HPDE6-E6E7 (cell line): ENCODE results near the gene PAMR1.
A peak's percentile ranks its signal among the peaks of the same experiment; 100 is the strongest.

Source experiments
- DNase-seq: peaks from one replicate; pipeline ENCODE4 v3.0.0; 2011; ENCODE audit warnings: missing footprints; ENCODE audit errors: extremely low spot score

Gene PAMR1

DNA sequence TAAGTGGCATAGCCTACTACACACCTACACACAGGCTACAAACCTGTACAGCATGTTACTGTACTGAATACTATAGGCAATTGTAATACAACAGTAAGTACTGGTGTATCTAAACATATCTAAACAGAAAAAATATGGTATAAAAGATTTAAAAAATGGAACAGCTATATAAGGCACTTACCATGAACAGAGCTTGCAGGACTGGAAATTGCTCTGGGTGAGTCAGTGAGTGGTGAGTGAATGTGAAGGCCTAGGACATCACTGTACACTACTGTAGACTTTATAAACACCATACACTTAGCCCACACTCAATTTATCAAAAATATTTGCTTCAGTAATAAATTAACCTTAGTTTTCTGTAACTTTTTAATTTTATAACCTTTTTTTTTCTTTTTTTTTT is 24.7 kb downstream of the PAMR1 start:
- no peak for DNase-seq

GRCh38 chr11:35496416-35496815 is 29.0 kb downstream of the PAMR1 start:
- DNase-seq: no peak

DNA sequence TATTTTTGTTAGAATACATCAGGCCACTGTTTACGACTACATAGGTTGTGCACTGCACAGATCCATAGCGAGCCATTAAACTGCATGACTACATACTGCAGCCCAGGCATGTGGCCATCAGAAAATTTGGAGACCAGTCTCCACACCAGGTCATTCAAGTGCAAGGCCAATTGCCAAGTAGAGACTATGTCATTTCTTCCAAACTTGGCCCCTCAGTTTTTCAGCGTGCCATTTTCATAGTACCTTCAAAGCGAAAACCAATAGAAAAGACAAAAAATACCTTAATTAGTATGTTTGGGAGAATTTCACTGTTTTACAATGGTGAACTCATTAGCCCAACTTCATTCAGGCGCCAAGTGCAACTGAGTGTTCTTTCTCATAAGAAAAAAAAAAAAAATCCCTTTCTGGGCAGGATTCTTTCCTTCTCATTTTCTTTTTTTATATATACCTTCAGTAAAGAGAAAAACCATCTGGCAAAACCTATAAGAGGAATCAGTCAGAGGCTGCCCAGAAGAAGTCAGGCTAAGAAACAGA is 30.4 kb downstream of the PAMR1 start:
- no peak for DNase-seq

- no peak for DNase-seq
These were observed 34.1 kb downstream of the PAMR1 start for GRCh38 chr11:35491231-35491871.

- no peak for DNase-seq
These were observed 37.3 kb downstream of the PAMR1 start for GRCh38 chr11:35488117-35488516.

DNA sequence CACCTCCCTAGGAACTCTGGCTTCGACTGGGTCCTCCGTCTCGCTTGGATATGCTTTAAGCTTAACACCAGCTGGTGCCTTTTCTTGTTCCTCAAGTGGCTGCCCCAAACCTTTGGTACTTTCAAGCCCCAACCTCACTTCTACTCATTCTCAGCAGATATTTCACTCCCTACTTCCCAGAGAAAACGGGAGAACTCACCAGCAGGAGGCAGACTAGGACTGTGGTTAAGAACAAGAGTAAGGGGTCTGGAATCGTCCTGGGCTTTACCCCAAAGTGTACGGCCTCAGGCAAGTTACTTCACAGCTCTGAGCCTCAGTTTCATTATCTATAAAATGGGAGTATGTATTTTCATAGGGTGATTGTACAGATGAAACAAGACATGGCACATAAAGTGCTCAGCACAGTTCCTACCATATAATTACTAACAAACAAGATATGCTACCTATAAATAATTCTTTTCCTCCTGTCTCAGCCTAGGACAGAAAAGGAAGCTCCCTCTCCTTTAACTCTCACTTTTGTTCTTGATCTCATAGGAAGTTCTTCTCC is 37.8 kb downstream of the PAMR1 start:
- no peak for DNase-seq

DNA sequence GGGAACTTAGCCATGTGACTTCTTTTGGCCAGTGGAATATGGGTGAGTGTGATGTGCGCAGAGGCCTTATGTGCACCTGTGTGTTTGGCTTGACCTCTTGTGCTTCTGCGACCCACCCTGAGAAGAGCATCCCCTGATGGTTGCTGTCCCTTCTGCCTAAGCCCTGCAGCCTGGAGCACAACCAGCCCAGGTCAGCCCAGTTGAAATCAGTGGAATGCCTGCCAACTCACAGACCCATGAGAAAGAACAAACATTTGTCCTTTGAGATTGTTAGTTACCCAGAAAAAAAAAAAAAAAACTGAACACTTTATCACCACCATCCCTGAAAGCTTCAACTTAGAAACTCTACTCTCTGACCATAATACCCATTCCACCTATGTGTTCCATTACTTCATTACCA is 38.5 kb downstream of the PAMR1 start:
- DNase-seq: no peak

DNA sequence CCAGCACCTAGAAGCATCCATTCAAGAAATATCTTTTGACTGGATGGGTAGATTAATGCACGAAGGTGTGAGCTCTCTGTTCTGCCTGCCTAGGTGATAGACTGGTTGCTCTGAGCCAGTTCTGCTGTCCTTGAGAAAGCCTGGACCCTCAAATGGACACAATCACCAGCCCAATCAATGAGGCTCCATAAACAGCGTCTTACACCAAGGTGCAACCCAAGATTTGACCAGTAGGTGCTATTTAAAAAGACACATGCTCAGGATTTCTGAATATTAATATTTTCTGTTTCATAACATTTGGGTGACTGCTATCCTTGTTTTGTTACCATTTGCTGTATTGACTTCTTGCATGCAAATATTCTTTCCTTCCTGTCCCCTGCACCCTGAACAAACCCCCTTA is 39.0 kb downstream of the PAMR1 start:
- DNase-seq: no peak

- peak; percentile 58 for DNase-seq
These were observed 39.6 kb downstream of the PAMR1 start for GRCh38 chr11:35485656-35486322.

DNA sequence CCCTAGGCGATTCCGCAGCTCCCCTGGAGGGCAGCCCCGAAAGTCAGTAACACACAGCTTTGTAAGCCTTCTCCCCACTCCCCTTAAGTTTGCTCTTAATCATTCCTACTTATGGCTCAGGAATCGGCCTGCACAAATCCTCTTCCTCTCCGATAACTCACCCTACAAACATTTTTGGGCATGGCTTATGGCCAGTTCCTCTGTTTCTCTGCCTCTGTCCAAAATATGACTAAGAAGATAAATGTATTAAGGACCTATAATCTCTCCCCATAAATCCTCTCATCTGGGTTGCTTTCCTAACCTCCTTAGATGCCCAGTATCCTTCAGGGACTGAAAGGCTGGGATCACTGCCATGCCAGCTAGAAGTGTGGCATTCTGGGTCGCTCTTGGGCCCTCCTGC is 41.0 kb downstream of the PAMR1 start:
- no peak for DNase-seq

DNA sequence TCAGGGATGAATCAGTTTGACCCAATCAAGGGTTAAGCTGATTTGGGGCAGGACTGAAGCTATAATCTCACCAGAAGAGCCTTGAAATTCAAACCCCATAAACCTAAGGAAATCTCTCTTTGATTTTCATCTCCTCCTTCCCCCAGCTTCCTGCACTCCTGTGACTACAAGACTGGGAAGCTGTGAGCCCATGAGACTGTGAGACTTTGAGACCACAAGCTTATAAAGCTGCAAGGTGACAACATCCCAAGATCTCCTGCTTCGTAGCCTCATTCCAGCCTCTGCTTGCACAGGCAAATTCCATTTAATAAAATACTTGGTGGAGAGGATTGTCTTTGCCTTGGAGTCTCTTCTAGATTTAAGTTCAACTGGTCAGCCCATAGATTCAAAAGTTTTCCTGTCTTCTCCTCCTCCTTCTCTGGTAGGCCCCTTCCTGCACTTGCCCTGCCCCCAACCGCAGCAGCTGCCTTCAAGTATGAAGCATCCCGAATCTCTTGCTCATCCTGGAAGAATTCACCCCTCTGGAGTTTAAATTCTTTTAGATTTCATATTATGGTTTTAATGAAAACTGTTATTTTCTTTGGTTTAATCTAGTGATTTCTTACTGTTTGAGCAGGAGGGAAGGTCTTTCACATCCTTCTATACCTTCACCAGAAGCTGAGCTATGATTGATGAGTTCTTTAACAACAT is 42.1 kb downstream of the PAMR1 start:
- DNase-seq: no peak

DNA sequence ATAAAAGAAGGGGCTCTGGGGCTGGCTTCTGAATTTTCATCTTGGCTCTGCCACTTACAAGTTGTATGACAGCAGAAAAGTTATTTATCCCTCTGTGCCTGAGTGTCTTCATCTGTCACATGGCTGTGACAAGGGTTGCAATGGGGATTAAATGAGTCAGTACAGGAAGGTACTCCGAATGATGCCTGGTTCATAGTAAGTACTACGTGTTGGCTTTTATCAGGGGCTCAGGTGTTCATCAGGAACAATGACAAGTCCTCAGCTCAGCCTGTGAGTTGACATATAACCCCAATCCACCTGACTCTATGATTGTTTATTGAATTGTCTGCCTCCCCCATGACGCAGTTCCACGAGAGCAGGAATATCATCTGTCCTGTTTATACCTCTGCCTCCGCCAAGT is 45.7 kb downstream of the PAMR1 start:
- DNase-seq: no peak

GRCh38 chr11:35478471-35479091 is 46.8 kb downstream of the PAMR1 start:
- DNase-seq: no peak

DNA sequence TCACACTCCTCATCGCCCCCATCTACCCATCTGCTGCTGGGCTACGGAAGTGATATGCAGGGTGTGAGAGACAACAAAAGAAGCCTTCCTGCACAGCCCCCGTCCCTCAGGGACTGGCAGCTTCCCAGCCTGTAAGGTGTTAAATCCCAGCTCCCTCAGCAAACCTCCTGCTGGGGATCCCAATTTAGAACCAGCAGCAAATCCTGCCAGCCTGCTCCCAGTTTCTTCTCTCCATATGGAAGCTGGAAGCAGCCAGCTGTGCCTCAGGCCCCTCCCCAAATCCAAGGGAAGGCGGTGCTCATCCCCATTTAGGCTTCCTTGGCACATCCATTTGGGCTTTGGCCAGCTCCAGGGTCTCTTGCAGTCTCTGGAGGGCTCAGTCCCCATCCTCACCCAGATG is 47.5 kb downstream of the PAMR1 start:
- no peak for DNase-seq

- no peak for DNase-seq
These were observed 50.7 kb downstream of the PAMR1 start for GRCh38 chr11:35474688-35475087.

- no peak for DNase-seq
These were observed 51.5 kb downstream of the PAMR1 start for GRCh38 chr11:35473795-35474374.

- no peak for DNase-seq
These were observed 54.8 kb downstream of the PAMR1 start for GRCh38 chr11:35470616-35471015.

DNA sequence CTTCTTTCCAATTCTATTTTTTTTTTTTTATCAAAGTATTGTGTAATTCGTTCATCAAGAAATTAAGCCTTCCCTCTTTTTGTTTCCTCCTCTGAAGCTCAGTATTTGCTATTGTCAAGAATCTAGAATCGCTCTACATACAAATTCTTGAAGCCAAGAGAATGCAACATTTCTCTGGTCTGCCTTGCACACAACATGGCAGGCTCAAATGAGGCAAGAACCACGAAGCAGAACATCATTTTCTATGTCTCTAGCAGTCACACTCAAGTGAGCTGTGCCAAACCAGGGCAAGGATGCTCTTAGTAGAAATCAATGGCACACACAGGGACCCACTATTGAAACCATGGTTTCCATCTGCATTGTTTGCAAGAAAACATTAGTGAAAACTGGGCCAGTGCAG is 59.4 kb downstream of the PAMR1 start:
- no peak for DNase-seq

GRCh38 chr11:35464308-35464707 is 61.1 kb downstream of the PAMR1 start:
- no peak for DNase-seq

DNA sequence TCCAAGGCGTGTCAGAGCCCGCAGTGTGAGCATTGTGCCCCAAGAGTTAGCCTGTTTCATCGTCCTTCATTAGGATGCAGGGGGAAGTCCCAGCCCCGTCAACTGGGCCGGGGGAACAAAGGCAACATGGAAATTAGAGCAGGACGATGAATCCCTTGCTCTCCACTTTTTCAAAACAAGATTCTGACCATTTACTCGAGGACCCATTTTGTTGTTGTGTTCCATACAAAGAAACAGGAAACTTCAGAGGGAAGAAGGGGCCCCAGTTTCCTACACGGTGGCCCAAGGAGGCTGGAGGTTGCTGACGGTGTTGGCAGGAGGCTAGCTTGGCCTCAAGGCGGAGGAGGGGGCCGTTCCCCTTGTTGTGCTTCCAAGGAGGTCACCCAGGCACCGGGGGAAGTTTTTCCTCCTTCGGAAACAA is 62.1 kb downstream of the PAMR1 start:
- no peak for DNase-seq

- DNase-seq: no peak
These were observed 63.4 kb downstream of the PAMR1 start for GRCh38 chr11:35461917-35462538.
